ENCODE data around the gene SCAI.

The SCAI gene

DNA sequence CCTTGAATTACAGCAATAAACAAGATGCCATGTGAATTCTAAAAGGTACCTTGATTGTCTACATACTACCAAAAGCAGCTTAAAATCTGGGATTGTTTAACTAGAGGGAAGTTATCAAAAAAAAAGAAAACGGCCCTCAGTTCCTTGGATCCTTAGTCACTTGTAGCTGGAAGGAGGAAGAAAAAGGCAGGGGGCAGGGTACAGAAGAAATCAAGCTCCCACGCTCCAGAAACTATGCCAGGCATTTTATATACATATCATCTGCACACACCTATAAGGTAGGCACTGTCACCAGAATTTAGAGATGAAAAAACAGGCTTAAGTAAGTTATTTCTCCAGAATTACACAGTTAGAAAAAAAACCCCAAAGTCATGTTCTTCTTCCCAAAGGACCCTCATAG lies 63.4 kb downstream of the SCAI start:
- ATAC-seq (ENCODE audit: low read depth) (no peak), DNase-seq (ENCODE audit: low spot score) (no peak)
- peaks cover 2% of the 10 kb centered on the region for H3K9me3 ChIP-seq (ENCODE audit: severe bottlenecking)
- no peaks in the 10 kb centered on the region for H3K36me3 ChIP-seq (ENCODE audit: low read depth)
- H3K4me3 ChIP-seq (ENCODE audit: severe bottlenecking) = no peak overlapping the region
- no peaks in the 10 kb centered on the region for H3K27me3 ChIP-seq (ENCODE audit: insufficient read depth, poor library complexity, severe bottlenecking)
- TF ChIP-seq, protein P1, sequence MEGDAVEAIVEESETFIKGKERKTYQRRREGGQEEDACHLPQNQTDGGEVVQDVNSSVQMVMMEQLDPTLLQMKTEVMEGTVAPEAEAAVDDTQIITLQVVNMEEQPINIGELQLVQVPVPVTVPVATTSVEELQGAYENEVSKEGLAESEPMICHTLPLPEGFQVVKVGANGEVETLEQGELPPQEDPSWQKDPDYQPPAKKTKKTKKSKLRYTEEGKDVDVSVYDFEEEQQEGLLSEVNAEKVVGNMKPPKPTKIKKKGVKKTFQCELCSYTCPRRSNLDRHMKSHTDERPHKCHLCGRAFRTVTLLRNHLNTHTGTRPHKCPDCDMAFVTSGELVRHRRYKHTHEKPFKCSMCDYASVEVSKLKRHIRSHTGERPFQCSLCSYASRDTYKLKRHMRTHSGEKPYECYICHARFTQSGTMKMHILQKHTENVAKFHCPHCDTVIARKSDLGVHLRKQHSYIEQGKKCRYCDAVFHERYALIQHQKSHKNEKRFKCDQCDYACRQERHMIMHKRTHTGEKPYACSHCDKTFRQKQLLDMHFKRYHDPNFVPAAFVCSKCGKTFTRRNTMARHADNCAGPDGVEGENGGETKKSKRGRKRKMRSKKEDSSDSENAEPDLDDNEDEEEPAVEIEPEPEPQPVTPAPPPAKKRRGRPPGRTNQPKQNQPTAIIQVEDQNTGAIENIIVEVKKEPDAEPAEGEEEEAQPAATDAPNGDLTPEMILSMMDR (IDR thresholded peaks at IDR 0.05; ENCODE audit: poor library complexity, severe bottlenecking) = no peak
- H3K4me1 ChIP-seq (ENCODE audit: insufficient read depth, poor library complexity, severe bottlenecking) = no peaks in the 10 kb centered on the region
- no peak overlapping the region for H3K27ac ChIP-seq (ENCODE audit: poor library complexity, severe bottlenecking)

DNA sequence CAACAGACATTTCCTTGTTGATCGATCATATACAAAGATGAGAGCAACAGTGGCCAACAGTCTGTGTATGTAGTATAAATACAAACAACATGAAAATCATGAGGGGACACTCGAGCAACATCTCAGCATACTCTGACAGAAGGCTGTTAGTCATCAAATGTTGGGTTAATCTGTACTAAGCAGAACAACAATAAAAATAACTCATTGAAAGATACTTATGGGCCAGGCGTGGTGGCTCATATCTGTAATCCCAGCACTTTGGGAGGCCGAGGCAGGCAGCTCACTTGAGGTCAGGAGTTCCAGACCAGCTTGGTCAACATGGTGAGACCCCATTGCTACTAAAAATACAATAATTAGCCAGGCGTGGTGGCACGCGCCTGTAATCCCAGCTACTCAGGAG lies 67.3 kb downstream of the SCAI start:
- DNase-seq (ENCODE audit: low spot score) (no peak), ATAC-seq (ENCODE audit: low read depth) (no peak)
- Histone ChIP-seq H3K27me3 (ENCODE audit: insufficient read depth, poor library complexity, severe bottlenecking) (no peaks in the 10 kb centered on the region), H3K36me3 (ENCODE audit: low read depth) (no peaks in the 10 kb centered on the region), H3K27ac (ENCODE audit: poor library complexity, severe bottlenecking) (no peak overlapping the region), H3K9me3 (ENCODE audit: severe bottlenecking) (no peaks in the 10 kb centered on the region), H3K4me3 (ENCODE audit: severe bottlenecking) (no peak overlapping the region), H3K4me1 (ENCODE audit: insufficient read depth, poor library complexity, severe bottlenecking) (no peaks in the 10 kb centered on the region)
- TF ChIP-seq, protein P1 (IDR thresholded peaks at IDR 0.05; ENCODE audit: poor library complexity, severe bottlenecking) = no peak

DNA sequence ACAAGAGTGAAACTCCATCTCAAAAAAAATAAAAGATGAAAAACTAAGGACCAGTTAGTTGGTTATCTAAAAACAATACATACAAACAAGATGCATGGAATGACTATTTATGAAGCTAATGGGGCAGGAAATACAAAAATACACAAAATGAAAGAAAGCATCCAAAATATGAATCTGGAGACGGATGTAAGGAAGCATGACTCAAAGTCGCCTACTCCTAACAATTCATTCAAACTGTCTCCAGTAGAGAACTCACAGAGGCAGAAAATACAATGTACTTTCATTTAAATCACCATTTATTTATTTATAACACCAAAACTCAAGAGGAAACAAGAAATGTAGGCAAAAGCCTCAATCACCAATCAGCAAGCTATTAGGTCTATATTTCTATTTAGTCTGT lies 68.4 kb downstream of the SCAI start:
- DNase-seq (ENCODE audit: low spot score) (no peak), ATAC-seq (ENCODE audit: low read depth) (no peak)
- no peak overlapping the region for H3K27ac ChIP-seq (ENCODE audit: poor library complexity, severe bottlenecking)
- H3K4me3 ChIP-seq (ENCODE audit: severe bottlenecking) = no peak overlapping the region
- TF ChIP-seq, protein P1 (IDR thresholded peaks at IDR 0.05; ENCODE audit: poor library complexity, severe bottlenecking) = no peak
- no peaks in the 10 kb centered on the region for H3K9me3 ChIP-seq (ENCODE audit: severe bottlenecking)
- no peaks in the 10 kb centered on the region for H3K4me1 ChIP-seq (ENCODE audit: insufficient read depth, poor library complexity, severe bottlenecking)
- no peaks in the 10 kb centered on the region for H3K27me3 ChIP-seq (ENCODE audit: insufficient read depth, poor library complexity, severe bottlenecking)
- no peaks in the 10 kb centered on the region for H3K36me3 ChIP-seq (ENCODE audit: low read depth)

DNA sequence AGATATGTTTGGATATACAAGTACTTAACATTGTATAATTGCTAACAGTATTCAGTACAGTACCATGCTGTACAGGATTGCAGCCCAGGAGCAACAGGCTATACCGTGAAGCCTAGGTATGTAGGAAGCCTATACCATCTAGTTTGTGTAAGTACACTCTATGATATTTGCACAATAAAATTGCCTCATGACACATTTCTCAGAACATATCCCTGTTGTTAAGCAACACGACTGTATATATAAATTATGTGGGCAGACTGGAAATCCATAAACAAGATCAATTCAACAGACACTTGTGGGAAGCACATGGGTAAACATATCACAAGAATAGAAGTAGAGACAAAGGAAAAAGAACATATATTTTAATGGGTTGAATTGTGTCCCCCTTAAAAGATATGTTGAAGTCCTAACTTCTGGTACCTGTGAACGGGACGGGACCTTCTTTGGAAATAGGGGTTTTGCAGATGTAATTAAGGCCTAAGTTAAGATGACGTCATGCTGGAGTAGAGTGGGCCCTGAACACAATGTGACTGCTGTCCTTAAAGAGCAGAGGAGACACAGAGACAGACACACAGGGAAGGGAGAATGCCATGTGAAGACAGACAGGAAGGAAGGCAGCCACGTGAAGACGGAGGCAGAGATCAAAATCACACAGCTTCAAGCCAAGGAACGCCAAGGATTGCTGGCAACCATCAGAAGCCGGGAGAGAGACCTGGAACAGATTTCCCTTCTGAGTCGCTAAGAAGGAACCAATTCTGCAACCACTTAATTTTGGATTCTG lies 76.3 kb downstream of the SCAI start:
- DNase-seq (ENCODE audit: low spot score) = no peak
- TF ChIP-seq, protein P1 (IDR thresholded peaks at IDR 0.05; ENCODE audit: poor library complexity, severe bottlenecking) = no peak

DNA sequence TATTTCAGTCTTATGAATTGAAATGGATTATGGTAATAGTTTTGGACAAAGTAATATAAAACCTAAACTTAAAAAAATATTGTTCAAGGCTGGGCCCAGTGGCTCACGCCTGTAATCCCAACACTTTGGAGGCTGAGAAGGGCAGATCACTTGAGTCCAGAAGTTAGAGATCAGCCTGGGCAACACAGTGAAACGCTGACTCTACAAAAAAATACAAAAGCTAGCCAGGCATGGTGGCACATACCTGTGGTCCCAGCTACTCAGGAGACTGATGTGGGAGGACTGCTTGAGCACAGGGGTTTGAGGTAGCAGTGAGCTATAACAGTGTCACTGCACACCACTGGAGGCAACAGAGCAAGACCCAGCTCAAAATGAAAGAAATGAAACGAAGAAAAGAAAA lies 81.9 kb downstream of the SCAI start:
- no peaks in the 10 kb centered on the region for H3K9me3 ChIP-seq (ENCODE audit: severe bottlenecking)
- TF ChIP-seq, protein P1 (IDR thresholded peaks at IDR 0.05; ENCODE audit: poor library complexity, severe bottlenecking) = no peak
- H3K27ac ChIP-seq (ENCODE audit: poor library complexity, severe bottlenecking) = no peak overlapping the region
- H3K4me1 ChIP-seq (ENCODE audit: insufficient read depth, poor library complexity, severe bottlenecking) = no peaks in the 10 kb centered on the region
- H3K27me3 ChIP-seq (ENCODE audit: insufficient read depth, poor library complexity, severe bottlenecking) = no peaks in the 10 kb centered on the region
- DNase-seq (ENCODE audit: low spot score) (no peak), ATAC-seq (ENCODE audit: low read depth) (no peak)
- H3K36me3 ChIP-seq (ENCODE audit: low read depth) = no peaks in the 10 kb centered on the region
- no peak overlapping the region for H3K4me3 ChIP-seq (ENCODE audit: severe bottlenecking)

More for the DNA sequence above, 76.3 kb downstream of the SCAI start:
- Histone ChIP-seq H3K27me3 (ENCODE audit: insufficient read depth, poor library complexity, severe bottlenecking) (no peaks in the 10 kb centered on the region), H3K36me3 (ENCODE audit: low read depth) (no peaks in the 10 kb centered on the region), H3K4me3 (ENCODE audit: severe bottlenecking) (no peak overlapping the region), H3K4me1 (ENCODE audit: insufficient read depth, poor library complexity, severe bottlenecking) (no peaks in the 10 kb centered on the region), H3K27ac (ENCODE audit: poor library complexity, severe bottlenecking) (no peak overlapping the region), H3K9me3 (ENCODE audit: severe bottlenecking) (no peaks in the 10 kb centered on the region)
- no peak for ATAC-seq (ENCODE audit: low read depth)

All from RWPE2 (cell line).